Stimulated activated CD4-positive, alpha-beta T cell treated with anti-CD3 and anti-CD28 coated beads, Interleukin-4, amount 100 ng/mL, for 4 hours (primary cell): Measurements from ENCODE around the gene CEBPG.
A peak's percentile ranks its signal among the peaks of the same experiment; 100 is the strongest.

ENCODE experiments used
- DNase-seq, 2 experiments: peaks; one replicate each; pipeline ENCODE4 v3.0.0-alpha.2; 2020

The CEBPG gene

DNA sequence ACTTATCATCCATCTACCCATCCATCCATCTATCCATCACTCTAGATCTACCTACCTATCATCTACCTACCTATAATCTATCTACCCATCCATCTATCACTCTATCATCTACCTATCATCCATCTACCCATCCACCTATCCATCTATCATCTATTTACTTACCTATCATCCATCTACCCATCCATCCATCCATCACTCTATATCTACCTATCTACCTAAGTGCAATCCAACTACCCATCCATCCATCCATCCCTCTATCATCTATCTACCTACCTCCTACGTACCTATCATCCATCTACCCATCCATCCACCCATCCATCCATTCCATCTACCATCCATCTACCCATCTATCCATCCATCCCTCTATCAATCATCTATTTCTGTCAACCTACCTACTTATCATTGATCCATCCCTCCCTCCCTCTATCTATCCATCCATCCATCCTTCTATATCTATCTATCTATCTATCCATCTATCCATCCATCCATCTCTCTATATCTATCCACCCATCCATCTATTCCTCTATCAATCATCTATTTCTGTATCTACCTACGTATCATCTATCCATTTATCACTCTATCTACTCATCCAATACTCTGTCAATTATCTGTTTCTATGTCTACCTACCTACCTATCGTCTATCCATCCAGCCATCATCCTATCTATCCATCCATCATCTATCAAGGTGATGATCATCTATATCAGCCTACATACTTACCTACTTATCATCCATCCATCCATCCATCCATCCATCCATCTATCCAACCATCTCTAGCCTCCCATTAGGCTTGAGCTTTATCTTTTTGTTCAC lies 49.1 kb downstream of the CEBPG start:
- DNase-seq, result no peak

GRCh38 chr19:33424181-33424580 lies 50.7 kb downstream of the CEBPG start:
- DNase-seq, result no peak

DNA sequence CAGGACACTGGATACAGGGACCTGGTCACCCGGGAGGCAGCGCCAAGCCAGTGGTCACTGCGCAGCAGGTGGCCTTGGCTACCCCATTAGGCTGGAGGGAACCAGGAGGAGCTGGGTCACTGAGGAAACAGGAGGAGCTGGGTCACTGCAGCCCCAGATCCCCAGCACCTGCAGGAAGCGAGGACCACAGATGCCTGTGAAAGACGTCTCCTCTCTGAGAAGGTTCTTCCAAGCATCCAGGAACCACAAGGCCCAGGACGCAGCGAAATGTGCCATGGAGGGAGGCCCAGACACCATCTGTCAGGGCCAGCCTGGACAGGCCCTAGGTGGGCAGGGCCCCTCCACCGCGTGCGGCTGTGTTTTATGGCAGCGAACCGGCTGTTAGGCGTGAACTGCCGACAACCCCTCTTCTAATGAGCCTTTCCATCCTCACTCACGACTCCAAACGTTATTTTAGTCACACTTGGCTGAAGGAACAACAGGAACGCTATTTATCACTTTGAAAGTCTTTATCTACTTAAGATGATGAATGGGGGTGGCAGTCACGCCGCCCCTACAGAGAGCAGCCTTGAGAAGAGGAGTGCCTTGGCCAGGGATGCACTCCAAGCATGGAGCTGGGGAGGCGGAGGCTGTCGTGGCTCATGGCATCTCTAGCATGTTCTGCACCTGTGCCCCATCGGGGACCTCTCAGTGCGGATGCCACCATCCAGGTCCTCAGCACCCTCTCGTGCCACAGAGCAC lies 53.3 kb downstream of the CEBPG start:
- DNase-seq, result no peak

- no peak for DNase-seq
Observed at GRCh38 chr19:33427801-33428626, 54.5 kb downstream of the CEBPG start.

DNA sequence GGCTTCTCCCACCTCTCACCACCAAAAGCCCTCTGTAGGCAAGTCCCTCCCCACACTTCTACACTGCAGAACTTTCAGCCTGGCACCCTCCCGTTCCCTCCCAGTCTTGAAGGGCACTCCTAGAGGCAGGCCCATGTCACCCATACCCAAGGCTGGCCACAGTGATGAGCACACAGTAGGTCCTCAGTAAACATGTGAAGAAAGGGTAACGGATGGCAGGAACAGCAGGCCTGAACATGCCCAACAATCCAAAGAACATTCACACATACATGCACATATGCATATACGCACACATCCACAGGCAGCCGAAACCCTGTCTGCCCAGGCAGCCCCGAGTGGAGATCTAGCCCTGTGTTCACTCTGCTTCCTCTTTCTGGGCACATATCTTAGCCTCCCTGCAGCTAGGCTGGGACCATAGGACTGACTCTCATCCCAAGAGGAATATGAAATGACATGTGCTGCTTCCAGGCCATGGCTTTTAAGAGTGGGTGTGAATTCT lies 55.2 kb downstream of the CEBPG start:
- DNase-seq, result no peak

DNA sequence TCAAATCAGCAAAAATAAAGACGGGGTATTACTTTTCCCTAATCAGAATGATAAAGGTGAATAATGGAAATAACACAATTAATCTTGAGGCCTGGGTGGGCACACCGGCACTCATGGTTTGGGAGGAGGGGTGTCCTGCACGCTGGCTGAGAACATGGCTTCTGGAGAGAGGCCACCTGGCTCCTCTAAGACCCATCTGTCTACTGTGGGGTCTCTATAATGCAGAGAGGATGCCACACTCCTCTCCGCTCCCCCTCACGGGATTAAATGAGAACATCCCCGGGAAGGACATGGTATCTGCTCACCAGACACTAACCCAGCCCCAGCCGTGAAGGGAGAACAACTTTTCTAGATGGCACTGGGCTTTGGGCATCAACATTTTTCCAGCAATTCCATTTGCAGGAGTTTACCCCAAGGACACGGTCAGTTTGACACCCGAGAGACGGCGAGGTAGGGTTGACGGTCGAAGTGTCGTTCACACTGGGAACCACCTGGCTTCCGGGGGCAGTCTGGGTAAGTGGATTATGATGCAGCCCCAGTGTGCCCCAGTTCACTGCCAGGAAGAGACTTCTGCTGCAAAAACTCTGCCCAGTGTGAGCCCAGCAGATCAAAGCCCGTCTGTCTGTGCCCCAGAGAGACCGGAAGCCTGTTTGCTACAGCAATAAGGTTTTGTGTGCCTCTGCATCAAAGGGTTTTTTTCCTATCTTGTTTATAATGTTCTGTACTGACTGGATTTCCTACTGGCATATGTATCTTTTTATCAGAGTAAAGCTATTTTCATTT lies 56.6 kb downstream of the CEBPG start:
- DNase-seq, result no peak

- peak; percentile 29 to 62 for DNase-seq
Observed at GRCh38 chr19:33430674-33431277, 57.3 kb downstream of the CEBPG start.

GRCh38 chr19:33432015-33432414 lies 58.5 kb downstream of the CEBPG start:
- DNase-seq, result no peak
